HG03460 (cell line): ENCODE data around the gene L3MBTL1.
A peak's percentile ranks its signal among the peaks of the same experiment; 100 is the strongest.
"Not testable (repeated sequence)": the region's sequence is repeated elsewhere in the genome, so short reads cannot be mapped to it uniquely, and the experiment has no call there.

Source experiments
- ATAC-seq: cut with Tn5 transposase; IDR thresholded peaks from one replicate; pipeline ENCODE4 v1.9.1; 2021; ENCODE audit not compliant: unreplicated experiment

L3MBTL1 gene

DNA sequence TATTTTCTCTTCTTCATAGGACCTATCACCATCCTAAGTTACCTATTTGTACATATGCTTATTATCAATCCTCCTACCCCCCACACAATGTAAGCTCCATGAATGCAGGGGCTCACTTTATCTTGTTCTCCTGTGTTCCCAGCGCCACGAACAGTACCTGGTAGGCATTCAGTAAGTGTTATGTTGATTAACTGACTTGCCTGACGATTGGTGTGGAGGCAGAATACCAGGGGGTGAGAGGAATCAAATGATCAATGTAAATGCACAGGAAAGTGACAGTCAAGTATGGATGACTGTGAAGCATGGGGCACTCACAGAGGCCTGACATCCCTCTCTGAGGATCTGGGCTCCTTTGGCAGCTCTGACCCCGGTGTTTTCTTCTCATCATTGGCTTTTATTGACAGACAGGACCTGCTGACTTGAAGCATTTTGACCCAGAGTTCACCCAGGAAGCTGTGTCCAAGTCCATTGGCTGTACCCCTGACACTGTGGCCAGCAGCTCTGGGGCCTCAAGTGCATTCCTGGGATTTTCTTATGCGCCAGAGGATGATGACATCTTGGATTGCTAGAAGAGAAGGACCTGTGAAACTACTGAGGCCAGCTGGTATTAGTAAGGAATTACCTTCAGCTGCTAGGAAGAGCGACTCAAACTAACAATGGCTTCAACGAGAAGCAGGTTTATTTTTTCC is 77.1 kb downstream of the L3MBTL1 start:
- ATAC-seq, result no peak

DNA sequence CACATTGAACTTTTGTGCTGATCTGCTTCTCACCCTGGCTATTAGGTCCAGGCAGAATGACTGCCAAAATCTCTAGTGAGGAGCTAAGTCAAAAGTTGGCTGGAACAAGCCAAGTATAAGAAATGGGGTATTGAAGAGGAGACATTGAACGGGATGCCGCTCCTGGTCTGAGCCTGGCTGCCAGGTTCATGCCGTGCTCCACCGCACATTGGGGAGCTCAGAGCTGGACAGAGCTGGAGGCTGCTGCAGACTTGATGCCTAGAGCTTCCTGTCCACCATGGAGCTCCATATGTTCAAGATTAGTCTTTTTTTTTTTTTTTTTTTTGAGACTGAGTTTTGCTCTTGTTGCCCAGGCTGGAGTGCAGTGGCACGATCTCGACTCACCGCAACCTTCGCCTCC is 79.1 kb downstream of the L3MBTL1 start:
- no peak for ATAC-seq

DNA sequence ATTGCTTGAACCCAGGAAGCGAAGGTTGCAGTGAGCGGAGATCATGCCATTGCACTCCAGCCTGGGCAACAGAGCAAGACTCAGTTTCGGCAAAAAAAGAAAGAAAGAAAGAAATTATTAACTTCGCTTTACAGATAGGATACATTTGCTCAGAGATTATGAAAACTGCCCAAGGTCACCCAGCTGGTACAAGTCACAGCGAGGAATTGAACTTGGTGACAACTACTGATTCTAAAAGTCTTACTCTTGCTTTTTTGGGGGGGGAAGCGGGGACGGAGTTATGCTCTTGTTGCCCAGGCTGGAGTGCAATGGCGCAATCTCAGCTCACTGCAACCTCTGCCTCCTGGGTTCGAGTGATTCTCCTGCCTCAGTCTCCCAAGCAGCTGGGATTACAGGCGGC is 81.0 kb downstream of the L3MBTL1 start:
- ATAC-seq, result not testable (repeated sequence)

DNA sequence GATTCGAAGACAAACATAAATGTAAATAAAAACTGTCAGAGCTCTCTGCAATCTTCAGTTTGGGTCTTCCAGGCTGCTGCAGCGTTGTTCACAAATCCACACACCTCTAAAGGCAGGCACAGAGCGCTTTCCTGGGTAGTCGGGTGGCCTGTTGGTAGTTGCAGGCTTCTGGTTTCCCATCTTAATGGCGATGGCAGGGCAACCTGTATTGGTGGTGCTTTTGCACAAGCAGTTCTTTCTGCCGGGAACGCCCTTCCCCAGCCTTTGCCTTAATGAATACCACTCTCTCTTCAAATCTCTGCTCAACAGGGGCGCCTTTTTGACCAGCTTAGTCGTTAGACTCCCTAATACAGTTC is 82.5 kb downstream of the L3MBTL1 start:
- no peak for ATAC-seq

DNA sequence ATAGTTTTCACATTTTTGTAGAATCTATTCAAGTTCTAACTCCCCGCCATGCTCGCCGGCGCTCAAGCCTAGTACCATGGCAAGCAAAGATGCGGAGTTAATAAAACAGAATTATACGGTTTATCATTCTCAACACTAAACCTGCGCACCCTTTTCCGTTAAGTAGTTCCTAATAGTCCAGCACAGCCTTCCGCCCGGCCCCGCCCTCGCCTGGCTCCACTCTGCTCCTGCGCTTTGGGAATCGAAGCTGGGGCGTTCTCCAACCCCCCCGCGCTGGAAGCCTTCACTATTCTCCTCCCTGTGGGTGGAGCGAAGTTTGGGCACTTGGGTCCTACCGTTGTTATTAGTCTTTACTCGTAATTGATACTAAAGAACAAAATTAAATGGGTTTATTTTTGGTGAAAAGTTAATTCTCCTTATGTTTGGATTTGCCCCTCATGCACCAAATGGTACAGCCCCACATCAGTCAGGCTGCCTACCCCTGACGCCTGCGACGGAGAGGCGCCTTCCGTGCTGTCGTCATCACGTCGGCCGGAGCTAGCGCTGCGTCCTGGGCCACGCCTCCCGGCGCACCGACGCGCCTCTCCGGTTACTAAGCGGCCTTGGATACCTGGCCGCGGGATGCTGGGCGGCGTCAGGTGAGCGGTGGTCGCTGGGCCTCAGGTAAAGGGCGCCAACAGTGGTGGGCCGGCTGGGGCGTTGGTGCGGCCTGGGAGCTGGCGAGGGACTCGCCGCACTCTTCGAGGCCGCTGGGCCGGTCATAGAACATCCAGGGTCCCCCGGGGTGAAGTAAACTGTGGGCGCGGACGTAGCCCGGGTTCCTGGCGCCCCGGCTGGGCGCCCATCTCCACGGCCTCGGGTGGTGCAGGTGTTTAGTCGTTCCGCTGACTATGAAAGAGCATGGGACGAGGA is 83.2 kb downstream of the L3MBTL1 start, which contains the start of gene IFT52:
Gene IFT52, plus strand, starts transcription at position 546 of the 912 bp plus-strand sequence. CDS start 3,762 bp downstream, outside the sequence.
- ATAC-seq, result peak; percentile 100
